GM21390 (cell line): ENCODE results near the gene ABAT.
"Not testable (repeated sequence)": the region's sequence is repeated elsewhere in the genome, so short reads cannot be mapped to it uniquely, and the experiment has no call there.

Experiments used
- ATAC-seq: cut with Tn5 transposase; IDR thresholded peaks from one replicate; pipeline ENCODE4 v1.9.1; 2021; ENCODE audit not compliant: unreplicated experiment

Gene ABAT

DNA sequence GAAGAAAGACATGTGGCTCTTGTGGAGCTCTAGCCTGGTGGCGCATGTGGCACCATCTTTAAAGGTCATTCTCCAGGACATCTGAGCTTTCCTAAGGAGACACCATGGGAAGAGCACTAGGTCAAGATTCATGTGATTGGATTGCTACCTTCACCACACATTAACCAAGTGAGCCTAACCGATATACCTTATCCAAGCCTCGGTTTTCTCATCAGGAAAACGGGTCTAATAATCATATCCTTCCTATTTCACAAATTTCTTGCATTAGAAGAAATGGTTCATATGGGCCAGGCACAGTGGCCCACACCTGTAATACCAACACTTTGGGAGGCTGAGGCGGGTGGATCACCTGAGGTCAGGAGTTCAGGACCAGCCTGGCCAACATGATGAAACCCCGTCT, 64.7 kb downstream of the ABAT start:
- ATAC-seq: no peak

DNA sequence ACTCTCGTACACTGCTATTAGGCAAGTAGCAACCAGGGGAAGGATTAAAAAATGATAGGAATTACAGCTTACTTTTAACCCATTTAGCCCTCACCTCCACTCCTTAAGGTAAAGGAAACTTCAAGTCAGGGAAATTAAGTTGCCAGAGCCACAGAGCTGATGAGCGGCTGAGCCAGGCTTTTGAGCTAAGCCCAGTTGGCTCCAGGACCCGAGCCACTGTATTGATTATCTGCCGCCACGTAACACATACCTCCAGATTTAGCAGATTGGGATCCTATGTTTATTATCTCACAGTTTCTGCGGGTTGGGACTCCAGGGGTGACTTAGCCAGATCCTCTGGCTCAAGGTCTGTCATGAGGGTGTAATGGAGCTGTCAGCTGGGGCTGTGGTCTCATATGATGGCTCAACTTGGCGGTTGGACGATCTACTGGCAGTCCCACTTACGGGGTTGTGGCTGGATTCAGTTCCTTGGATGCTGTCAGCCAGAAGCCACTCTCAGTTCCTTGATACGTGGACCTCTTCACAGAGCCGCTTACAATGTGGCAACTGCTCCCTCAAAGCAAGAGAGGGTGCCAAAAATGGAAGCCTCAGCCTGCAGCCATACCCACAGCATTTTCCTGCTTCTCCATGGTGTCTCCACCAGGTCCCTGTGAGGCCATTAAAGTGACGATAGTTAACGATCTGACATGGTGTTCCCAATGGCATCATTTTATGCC, 65.7 kb downstream of the ABAT start:
- ATAC-seq: no peak

DNA sequence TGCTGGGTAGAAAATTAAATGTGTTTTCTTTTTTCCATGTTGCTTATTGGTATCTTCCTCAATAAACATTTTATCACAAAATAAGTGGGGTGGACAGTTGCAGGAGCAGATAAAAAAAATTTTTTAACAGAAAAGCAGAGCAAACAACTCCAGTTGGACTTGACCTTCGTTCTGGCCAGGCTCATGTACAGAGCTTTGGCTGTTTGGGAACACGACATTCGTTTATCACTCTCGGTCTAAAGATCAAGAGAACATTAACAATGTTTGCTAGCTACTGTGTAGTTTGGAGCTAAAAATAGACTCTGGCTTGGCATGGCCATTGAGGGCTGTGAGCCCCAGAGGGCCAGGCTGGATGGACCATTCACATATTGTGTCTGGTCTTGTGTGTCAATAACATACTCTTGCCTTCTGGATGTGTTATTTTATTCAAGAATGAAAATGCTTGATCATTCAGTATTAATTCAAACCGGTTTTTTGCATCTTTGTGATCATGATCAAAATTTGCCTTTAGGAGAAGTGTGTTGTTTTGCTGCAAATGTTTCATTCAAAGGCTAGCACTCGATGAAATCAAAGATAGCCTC, 66.4 kb downstream of the ABAT start:
- ATAC-seq: no peak

DNA sequence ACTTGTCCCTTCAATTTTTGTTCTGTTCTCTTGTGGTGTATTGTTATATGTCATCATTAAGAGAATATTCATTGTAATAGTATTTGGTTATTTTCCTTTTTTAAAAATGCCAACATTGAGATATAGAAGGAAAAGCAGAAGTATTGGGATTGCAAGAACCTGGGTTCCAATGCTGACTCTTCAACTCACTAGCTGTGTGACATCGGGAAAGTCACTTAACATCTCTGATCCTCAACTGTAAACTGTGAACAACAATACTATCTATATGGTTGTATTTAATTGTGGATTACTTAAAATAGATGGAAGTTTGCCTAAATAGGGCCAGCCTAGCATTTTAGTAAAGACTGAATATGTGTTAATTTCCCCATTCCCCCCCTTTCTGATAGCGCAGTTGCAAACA, 67.2 kb downstream of the ABAT start:
- ATAC-seq: no peak

DNA sequence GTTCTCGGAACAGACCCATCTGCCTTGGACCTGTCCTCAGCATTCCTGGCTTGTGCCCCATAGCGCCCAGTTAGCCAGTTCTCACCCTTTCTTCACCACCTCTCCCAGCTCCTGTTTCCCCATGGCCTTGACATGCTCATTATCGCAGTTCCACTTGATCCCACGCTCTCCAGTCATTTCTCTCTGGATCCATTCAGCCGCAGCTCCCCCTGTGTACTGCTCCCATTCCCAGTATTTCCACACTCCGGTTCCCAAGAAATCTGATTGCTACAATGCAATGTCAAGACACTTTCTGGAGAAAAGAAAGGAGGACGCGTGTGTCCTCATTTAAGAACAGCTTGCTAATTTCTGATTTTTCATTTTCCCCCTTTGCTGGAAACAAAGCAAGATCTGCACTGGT, 67.7 kb downstream of the ABAT start:
- ATAC-seq: no peak

DNA sequence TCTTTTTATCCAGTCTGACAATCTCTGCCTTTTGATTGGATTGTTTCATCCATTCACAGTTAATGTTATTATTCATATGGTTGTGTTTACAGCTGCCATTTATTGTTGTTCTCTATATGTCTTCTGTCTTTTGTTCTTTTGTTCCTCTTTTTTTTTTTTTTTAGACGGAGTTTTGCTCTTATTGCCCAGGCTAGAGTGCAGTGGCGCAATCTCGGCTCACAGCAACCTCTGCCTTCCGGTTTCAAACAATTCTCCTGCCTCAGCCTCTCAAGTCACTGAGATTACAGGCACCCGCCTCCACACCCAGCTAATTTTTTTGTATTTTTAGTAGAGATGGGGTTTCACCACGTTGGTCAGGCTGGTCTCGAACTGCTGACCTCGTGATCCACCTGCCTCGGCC, 74.5 kb downstream of the ABAT start:
- not testable (repeated sequence) for ATAC-seq

DNA sequence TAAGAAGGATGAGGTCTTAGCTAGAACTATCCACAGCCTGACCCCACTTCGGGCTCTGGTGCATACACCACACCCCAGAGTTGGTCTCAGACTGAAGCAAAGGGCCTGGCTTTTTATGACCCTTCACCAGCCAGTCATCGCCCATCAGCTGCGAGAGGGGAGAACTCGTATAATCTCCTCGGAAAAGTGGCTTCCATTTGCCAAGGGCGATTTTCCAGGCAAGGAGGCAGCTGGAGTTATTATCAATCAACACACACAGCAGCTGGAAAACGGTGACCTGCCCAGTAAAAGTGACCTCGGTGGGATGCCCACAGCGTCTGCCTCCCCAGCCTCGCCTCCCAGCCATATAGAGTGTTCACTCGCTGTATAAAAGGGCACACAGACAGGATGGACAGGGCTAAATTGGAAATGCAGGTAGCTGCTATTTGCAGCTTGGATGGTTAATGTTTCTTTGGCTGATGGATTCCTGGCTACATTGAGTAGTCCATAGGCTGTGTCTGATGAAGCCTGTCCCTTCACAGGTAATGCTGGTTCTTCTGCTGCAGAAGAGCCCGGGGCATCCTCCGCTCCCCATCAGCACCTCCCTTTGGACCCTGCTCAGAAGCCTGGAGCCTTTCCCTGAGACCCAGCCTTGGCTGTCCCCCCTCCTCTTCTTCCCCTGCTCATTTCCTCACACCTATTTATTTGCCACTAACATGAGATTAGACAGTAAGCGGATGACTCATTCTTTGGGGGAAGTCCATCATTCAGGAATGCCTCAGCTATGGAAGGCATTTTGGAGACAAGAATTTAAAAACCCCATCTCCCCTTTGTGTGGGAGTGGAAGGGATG, 77.3 kb downstream of the ABAT start:
- ATAC-seq: no peak

DNA sequence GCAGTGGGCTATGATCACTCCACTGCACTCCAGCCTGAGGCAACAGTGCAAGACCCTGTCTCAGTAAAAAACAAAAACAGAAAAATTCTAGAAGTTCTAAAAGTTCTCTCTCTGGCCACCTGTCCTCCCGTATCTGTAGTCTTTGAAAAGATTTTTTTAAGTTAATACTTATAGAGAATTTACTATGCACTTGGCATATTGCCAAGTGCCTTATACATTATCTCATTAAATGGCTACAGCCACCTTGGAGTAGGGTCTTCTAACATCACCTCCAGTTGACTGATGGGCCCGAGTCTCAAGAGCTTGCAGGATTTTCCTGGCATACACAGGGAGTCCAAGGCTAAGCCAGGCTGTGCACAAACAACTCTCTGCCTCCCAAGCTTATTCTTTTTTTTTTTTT, 78.3 kb downstream of the ABAT start:
- ATAC-seq: no peak

DNA sequence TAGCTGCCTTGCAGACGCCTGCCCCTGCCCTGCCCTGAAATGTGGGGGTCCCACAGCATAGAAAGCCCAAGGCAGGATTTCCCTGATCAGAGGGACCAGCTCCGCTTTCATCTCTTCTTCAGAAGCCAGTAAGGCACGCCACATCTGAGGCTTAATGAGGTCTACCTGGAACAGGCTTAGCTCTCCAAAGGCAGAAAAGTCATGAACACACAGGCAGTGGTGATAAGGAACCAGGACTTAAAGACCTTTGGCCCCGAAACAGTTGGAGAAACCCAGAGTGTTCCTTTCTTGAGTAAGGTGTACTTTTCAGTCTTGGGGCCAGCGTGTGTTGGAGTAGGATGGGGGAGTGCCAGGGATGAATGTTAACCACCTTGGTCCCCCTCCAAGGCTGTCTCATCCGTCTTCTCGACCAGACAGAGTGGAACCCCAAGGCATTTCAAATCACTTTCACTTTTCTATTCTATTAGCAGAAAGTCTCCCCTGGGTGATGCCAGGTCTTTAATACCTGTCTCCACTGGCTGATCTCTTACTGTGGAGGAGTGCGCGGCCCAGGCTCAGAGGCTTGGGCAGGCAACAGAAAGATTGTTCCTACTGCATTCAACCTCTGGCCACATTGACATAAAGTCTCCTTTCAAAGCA, 79.1 kb downstream of the ABAT start:
- no peak for ATAC-seq

DNA sequence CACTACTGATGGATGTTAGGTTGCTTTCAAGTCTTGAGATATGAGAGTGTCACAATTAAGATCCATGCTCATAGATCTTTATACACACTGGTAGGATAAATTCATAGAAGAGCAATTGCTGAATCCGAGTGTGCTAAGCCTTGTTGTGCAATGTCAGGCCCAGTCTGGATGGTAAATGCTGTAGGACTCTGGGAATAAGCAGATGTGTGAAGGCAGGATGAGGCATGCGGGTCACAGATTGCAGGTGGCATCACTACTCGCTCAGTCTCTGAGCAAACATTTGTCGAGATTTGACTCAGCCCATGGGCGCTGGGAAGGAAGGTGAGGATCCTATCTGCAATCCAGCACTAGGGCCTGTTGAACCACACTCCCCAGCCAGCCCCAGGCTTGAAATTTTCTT, 82.3 kb downstream of the ABAT start:
- no peak for ATAC-seq

DNA sequence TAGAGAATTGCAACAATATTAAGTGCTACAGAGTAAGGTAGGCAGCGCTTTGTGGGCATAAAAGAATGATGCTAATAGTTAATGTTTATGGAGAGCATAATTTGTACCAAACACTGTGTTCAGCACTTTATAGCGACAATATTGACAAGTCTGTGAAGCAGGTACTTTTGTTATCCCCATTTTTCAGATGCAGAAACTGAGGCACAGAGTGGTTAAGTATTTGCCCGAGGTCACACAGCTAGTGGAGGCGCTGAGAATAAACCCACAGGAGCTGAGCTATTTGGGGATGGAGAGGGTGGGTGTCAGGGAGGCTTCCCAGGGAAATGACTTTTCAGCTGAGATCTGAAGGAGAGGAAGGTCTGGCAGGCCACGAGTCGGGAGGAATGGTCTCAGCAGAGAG, 83.6 kb downstream of the ABAT start:
- no peak for ATAC-seq

DNA sequence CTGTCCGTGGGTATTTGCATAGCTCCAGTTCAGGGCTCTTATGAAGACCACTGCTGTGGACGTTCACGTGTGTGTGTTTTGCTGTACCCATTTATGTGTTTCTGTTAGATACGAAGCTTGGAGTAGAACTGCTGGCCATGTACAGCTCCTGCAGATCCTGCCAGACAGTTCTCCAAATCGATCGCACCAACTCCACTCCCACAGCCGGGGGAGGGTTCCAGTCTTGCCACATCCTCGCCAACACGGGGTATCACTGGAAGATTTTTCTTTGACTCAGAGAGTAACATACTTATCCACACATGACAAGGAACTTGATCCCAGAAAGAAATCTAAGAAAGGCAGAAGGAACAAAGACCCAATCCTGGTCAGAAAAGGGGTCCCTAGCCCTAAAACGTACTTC, 85.6 kb downstream of the ABAT start:
- ATAC-seq: no peak

DNA sequence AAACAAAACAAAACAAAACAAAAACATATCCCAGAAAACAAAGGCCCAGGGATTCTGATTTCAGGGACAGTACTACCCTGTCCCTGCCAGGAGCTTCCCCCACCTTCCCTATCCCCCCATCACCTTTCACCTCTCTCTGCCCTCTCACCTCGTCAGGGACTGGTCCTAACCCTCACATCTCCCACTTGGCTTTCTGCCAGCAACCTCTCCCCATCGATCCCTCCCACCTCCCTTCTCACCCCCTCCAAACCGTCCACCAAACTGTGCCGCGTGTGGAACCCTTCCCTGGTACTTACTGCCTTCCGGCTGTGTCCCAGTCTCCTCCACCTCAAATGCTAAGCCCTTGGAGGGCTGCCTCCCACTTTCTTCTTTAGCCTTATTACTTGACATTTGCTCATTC, 86.7 kb downstream of the ABAT start:
- ATAC-seq: no peak

DNA sequence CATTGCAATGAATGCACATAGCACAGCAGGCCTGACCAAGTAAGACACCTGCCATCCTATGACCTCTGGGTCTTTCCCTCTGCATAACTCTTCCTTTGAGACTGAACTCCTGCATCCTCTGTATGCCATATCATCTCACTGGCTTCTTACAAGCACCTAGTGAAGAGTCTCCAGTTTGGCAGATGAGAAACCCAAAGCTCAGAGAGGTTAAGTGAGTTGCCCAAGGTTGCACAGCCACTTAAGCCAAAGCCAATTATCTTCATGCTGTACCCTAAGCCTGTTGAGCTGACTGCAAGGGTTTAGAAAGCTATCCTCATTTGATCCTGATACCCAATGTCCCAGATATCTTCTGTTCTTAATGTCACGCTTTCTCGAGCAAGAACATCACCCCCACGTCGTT, 87.8 kb downstream of the ABAT start:
- ATAC-seq: no peak

DNA sequence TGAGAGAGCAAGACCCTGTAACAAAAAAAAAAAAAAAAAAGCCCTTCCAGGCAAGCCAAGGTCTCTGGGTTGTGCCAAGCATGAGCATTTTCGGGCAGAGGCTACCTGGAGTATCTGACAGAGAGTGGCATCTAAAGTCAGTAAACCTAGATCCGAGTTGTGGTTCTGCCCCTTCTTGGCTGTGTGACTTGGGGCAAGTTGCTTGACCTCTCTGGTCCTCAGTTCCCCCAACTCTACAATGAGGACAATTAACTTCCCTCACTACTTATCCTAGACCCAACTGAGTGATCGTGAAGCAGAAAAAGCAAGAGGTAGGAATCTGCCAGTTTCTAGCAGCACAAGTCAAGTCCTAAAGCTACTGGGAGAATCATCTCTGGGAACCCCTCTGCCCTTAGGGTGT, 88.7 kb downstream of the ABAT start:
- no peak for ATAC-seq

DNA sequence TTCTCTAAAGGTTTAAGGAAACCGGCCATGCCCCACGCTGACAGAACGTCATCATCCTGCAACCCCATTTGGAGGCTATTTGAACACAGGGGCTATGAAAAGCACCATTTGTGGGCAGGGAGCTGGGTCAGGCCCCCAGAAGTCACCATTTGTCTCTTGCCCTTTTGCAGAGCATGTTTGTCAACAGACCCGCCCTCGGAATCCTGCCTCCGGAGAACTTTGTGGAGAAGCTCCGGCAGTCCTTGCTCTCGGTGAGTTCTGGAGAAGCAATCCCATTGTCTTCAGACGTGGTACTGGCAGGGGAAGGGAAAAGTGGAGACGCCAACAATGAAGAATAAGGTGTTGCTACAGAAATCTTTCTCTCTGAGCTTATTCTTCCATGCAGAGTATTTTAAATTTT, 89.5 kb downstream of the ABAT start:
- no peak for ATAC-seq

DNA sequence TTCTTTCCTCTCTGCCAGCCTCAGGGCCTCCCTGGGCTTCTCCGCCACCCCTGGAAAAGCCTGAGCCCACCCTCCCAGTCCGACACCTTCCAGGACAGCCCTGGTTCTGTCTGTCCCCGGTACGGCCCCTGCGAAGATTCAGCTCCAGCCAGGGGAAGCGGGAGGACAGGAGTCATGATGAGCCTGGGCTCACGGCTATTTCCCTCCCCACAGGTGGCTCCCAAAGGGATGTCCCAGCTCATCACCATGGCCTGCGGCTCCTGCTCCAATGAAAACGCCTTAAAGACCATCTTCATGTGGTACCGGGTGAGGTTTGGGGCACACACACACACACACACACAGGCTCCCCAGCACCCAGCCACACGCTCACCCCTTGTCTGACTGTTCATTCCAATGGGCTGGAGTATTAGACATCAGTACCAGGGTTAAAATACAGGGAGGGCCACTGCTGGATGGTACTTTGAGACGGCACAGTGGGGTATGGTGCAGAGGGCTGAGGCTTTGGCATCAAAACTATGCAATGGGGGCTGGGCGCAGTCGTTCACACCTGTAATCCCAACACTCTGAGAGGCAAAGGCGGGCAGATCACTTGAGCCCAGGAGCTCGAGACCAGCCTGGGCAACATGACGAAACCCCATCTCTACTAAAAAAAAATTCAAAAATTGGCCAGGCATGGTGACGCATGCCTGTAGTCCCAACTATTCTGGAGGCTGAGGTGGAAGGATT, 90.3 kb downstream of the ABAT start:
- ATAC-seq: no peak

DNA sequence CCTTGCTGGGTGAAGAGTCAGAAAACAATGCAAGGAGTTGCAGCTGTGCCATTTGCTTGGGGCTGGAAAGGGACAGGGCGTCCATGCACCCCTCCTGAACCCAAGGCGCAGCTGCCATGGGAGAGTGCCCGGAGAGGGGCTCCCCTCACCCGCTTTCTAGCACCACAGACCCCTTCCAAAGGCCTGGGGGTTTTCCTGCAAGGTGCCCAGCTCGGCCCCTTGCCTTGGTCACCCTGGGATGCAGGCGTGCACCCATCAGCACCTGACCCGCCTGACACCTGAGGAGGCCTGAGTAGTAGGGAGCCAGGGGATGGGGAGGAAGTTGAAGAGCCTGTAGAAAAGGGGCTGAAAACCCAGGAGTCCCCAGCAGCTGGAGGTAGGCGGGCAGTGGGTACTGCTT, 92.8 kb downstream of the ABAT start:
- no peak for ATAC-seq

DNA sequence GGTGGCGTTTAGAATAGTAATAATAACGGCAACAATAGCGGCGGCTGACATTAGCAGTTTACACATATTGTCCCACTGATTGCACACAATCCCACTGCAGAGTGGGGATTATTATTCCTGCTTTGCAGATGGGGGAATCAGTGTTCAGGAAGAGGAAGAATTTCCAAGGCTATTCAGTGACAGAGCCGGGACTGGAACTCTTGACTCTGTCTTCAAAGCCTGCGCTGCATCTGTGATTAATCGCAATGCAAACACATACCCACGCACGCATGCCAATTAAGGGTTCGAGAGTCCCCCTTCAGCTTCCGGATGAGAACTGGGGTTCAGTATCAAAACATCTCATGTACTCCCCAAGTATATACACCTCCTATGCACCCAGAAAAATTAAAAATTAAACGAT, 93.9 kb downstream of the ABAT start:
- no peak for ATAC-seq

DNA sequence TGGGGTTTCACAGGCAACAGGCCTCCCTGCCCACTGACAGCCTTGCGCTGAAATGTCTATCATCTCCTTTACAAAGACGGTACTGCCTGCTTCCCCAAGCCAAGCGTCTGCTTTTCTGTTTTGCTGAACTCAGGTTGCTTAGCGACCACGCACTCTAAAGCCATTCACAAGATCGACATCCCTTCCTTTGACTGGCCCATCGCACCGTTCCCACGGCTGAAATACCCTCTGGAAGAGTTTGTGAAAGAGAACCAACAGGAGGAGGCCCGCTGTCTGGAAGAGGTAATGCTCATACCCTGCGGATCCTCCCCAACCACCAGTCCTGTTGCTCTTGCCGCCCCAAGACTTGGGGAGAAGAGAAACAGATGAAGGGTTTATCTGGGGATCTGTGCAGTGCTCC, 94.3 kb downstream of the ABAT start:
- no peak for ATAC-seq

DNA sequence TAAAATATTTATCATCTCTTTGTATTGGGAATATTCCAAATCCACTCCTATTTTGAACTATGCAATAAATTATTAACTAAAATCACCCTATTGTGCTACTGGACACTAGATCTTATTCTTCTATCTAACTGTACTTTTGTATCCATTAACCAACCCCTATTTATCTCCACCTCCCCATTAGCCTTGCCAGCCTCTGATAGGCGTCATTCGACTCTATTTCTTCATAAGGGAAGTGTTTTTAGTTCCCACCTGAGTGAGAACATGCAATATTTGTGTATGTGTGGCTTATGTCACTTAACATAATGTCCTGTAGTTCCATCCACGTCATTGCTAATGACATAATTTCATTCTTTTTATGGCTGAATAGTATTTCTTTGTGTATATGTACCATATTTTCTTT, 99.1 kb downstream of the ABAT start:
- ATAC-seq: no peak
